ENCODE measurements around the gene LDB3.

DNA sequence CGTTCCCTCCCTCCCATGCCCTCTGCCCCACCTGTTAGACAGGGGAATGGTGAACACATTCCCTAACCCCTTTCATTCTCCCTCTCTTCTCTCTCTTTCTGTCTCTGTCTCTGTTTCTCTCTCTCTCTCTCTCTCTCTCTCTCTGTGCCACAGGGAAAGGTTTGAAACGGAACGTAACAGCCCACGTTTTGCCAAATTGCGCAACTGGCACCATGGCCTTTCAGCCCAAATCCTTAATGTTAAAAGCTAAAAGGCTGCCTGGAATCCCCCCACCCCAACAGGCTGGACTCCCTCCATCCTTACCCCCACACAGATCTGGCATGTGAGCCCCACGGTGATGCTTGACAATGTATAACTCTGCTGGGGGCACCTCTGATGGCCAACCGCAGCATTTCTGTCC lies 30.8 kb downstream of the LDB3 start:
- TF ChIP-seq POLR2A (IDR thresholded peaks at IDR 0.05) (no peak), POLR2AphosphoS5 (IDR thresholded peaks at IDR 0.05) (no peak)

Data from spleen (tissue), 3 donors.